Sigmoid colon (tissue), 7 donors: Measurements from ENCODE around the gene FCHO1. TPM values are rescaled to one million over a fixed set of nuclear protein-coding genes. Genes with fewer than 3 reads are reported as not detected.

ENCODE experiments used
- DNase-seq: peaks from one replicate; pipeline ENCODE4 v3.0.0-alpha.2; 2019
- H3K27ac ChIP-seq, 4 donors: fragments of 200-600 bp; sonication (generic); one replicate each; pipeline ENCODE4 v1.5.1; 2016 to 2019; ENCODE audit warnings: mild to moderate bottlenecking in 1 of 4
- H3K27me3 ChIP-seq, 3 donors: fragments of 200-600 bp; sonication (generic); one replicate each; pipeline ENCODE4 v1.5.1; 2019; ENCODE audit warnings: mild to moderate bottlenecking in 1 of 3
- H3K36me3 ChIP-seq, 4 donors: fragments of 200-600 bp; sonication (generic); one replicate each; pipeline ENCODE4 v1.5.1; 2016 to 2019
- H3K4me1 ChIP-seq, 4 donors: fragments of 200-600 bp; sonication (generic); one replicate each; pipeline ENCODE4 v1.5.1; 2017 to 2019
- H3K4me3 ChIP-seq, 4 donors: fragments of 200-600 bp; sonication (generic); one replicate each; pipeline ENCODE4 v1.5.1; 2017 to 2019; ENCODE audit warnings: mild to moderate bottlenecking in 2 of 4, moderate library complexity in 1 of 4
- H3K9me3 ChIP-seq, 4 donors: fragments of 200-600 bp in 3 of 4; sonication (generic) in 3 of 4; one replicate each; pipeline versions ENCODE4 v1.5.1 to v1.6.1; 2013 to 2019
- CTCF ChIP-seq, 4 experiments: fragments of 450-650 bp in 3 of 4; fragments of 200-600 bp in 1 of 4; IDR thresholded peaks; one replicate each; pipeline ENCODE4 v1.5.1; 2016 to 2019; ENCODE audit warnings: antibody characterized with exemption in 4 of 4, mild to moderate bottlenecking in 3 of 4, moderate library complexity in 2 of 4
- EP300 ChIP-seq, 4 donors: sonication (generic); formaldehyde crosslinking; IDR thresholded peaks; one replicate each; pipeline ENCODE4 v1.6.1; 2017; ENCODE audit warnings: antibody characterized with exemption in 4 of 4
- POLR2A ChIP-seq, 2 donors: fragments of 450-650 bp; IDR thresholded peaks; one replicate each; pipeline ENCODE4 v1.6.1; 2016; ENCODE audit warnings: antibody characterized with exemption in 2 of 2, mild to moderate bottlenecking in 2 of 2, moderate library complexity in 2 of 2
- POLR2AphosphoS5 ChIP-seq, 4 donors: sonication (generic); formaldehyde crosslinking; IDR thresholded peaks; one replicate each; pipeline ENCODE4 v1.6.1; 2017; ENCODE audit warnings: antibody characterized with exemption in 4 of 4
- WGBS, 2 donors: extraction: QIAGEN DNeasy Blood & Tissue Kit; methylation state at CpG; one replicate each; pipeline ENCODE4 v1.1.7; 2013; 5-methylcytosine and 5-hydroxymethylcytosine counted together
- intact Hi-C: fragments of 100-400 bp; cut with DNase I; formaldehyde crosslinking; loops from one replicate; pipeline ENCODE4 v1.15.1; 2023
- polyA plus RNA-seq, 3 donors: library from polyadenylated mRNA; stranded (reverse); fragments of 200-250 nt; gene quantifications; one replicate each; pipeline ENCODE4 v1.2.3, GENCODE V29; 2013
- total RNA-seq, 4 donors: library from RNA; depleted of rRNA; stranded (reverse); fragments of >200 nt; gene quantifications; one replicate each; pipeline ENCODE4 v1.1.0, GENCODE V29; 2016
- donor health status: healthy with polysubstance abuse.
- donor health status: Bipolar disorder and iron deficiency.
- donor health status: healthy.

The FCHO1 gene
- total and polyA plus RNA-seq, 7 donors, result 1.2 to 14.4 (median 3.6) TPM

- H3K4me3 ChIP-seq, result no peak overlapping the region
- no peak for DNase-seq
- no peaks in the 10 kb centered on the region for H3K9me3 ChIP-seq
- intact Hi-C loops, result no loop called here
- TF ChIP-seq POLR2AphosphoS5 (IDR thresholded peaks at IDR 0.05) (no peak), CTCF (IDR thresholded peaks at IDR 0.05) (no peak), POLR2A (IDR thresholded peaks at IDR 0.05) (no peak), EP300 (IDR thresholded peaks at IDR 0.05) (no peak)
- peaks cover 8 to 42% (median 34%) of the 10 kb centered on the region in 3 donors for H3K27me3 ChIP-seq
- no peak overlapping the region for H3K27ac ChIP-seq
- WGBS, 2 donors, result 36 to 76% methylated on average over 4 of the region's 4 CpGs
- no peaks in the 10 kb centered on the region for H3K36me3 ChIP-seq
- H3K4me1 ChIP-seq, result peaks cover 0 to 6% (median 3%) of the 10 kb centered on the region in 4 donors
Observed at GRCh38 chr19:17836530-17836929, 85.3 kb downstream of the FCHO1 start.

- Histone ChIP-seq H3K27ac (no peak overlapping the region), H3K4me1 (peaks cover 0 to 18% (median 12%) of the 10 kb centered on the region in 4 donors), H3K36me3 (no peaks in the 10 kb centered on the region), H3K27me3 (peaks cover 5 to 42% (median 34%) of the 10 kb centered on the region in 3 donors), H3K4me3 (no peak overlapping the region), H3K9me3 (no peaks in the 10 kb centered on the region)
- no peak for DNase-seq
- 92 to 96% methylated on average over 7 of the region's 7 CpGs for WGBS, 2 donors
- intact Hi-C loops, result no loop called here
- TF ChIP-seq EP300 (IDR thresholded peaks at IDR 0.05) (no peak), POLR2A (IDR thresholded peaks at IDR 0.05) (no peak), POLR2AphosphoS5 (IDR thresholded peaks at IDR 0.05) (no peak), CTCF (IDR thresholded peaks at IDR 0.05) (no peak)
Observed at GRCh38 chr19:17837972-17838371, 86.7 kb downstream of the FCHO1 start.

Other genes starting within 250 kb of the FCHO1 start
- gene PGLS, start 239.8 kb upstream of the FCHO1 start, total RNA-seq, result 10 to 100 TPM; 27.8 to 54.6 (median 47.2) TPM
- 100 to 1,000 TPM; 103 to 122 (median 115) TPM for gene PGLS, start 239.8 kb upstream of the FCHO1 start, polyA plus RNA-seq
- 10 to 100 TPM; 49.6 to 62.3 (median 53.5) TPM for gene COLGALT1, start 195.8 kb upstream of the FCHO1 start, total RNA-seq
- 10 to 100 TPM in 2 of 3 donors, 1 to 10 TPM in 1; 7.8 to 59.8 (median 15.5) TPM for gene COLGALT1, start 195.8 kb upstream of the FCHO1 start, polyA plus RNA-seq
- under 1 TPM; 0.16 to 0.83 (median 0.70) TPM for gene UNC13A, start 63.1 kb upstream of the FCHO1 start, total RNA-seq
- under 1 TPM; under 0.01 to 0.60 (median 0.23) TPM for gene UNC13A, start 63.1 kb upstream of the FCHO1 start, polyA plus RNA-seq
- 10 to 100 TPM; 13.3 to 35.8 (median 16.6) TPM for gene MAP1S, start 32.0 kb upstream of the FCHO1 start, total RNA-seq
- 10 to 100 TPM; 13.8 to 20.6 (median 15.7) TPM for gene MAP1S, start 32.0 kb upstream of the FCHO1 start, polyA plus RNA-seq
- under 1 TPM in 1 of 4 donors, not detected in 3; 0.55 TPM for gene B3GNT3, start 43.7 kb downstream of the FCHO1 start, total RNA-seq
- gene B3GNT3, start 43.7 kb downstream of the FCHO1 start, polyA plus RNA-seq, result 10 to 100 TPM; 20.4 to 72.3 (median 35.4) TPM
- not detected for gene INSL3, start 70.0 kb downstream of the FCHO1 start, total RNA-seq
- gene INSL3, start 70.0 kb downstream of the FCHO1 start, polyA plus RNA-seq, result under 1 TPM in 1 of 3 donors, not detected in 2; 0.85 TPM
- 1 to 10 TPM; 1.4 to 4.3 (median 1.7) TPM for gene JAK3, start 96.5 kb downstream of the FCHO1 start, total RNA-seq
- gene JAK3, start 96.5 kb downstream of the FCHO1 start, polyA plus RNA-seq, result 10 to 100 TPM in 1 of 3 donors, 1 to 10 TPM in 1, under 1 TPM in 1; 0.46 to 22.0 (median 1.2) TPM
- gene RPL18A, start 108.4 kb downstream of the FCHO1 start, total RNA-seq, result 1,000 to 10,000 TPM; 1,686 to 2,372 (median 2,021) TPM
- 1,000 to 10,000 TPM; 3,119 to 3,945 (median 3,295) TPM for gene RPL18A, start 108.4 kb downstream of the FCHO1 start, polyA plus RNA-seq
- gene SLC5A5, start 120.5 kb downstream of the FCHO1 start, total RNA-seq, result not detected
- gene SLC5A5, start 120.5 kb downstream of the FCHO1 start, polyA plus RNA-seq, result under 1 TPM in 2 of 3 donors, not detected in 1; 0.13 to 0.60 TPM
- gene CCDC124, start 181.5 kb downstream of the FCHO1 start, total RNA-seq, result 10 to 100 TPM; 52.8 to 86.4 (median 73.1) TPM
- 100 to 1,000 TPM in 1 of 3 donors, 10 to 100 TPM in 2; 72.8 to 126 (median 99.1) TPM for gene CCDC124, start 181.5 kb downstream of the FCHO1 start, polyA plus RNA-seq
- under 1 TPM in 2 of 4 donors, not detected in 2; 0.33 to 0.55 TPM for gene KCNN1, start 215.6 kb downstream of the FCHO1 start, total RNA-seq
- gene KCNN1, start 215.6 kb downstream of the FCHO1 start, polyA plus RNA-seq, result under 1 TPM in 1 of 3 donors, not detected in 2; 0.17 TPM